Endothelial cell of umbilical vein (primary cell): ENCODE data around the gene PKN1. TPM values are rescaled to one million over a fixed set of nuclear protein-coding genes. Genes with fewer than 3 reads are reported as not detected.

Experiments
- BruUV-seq: library from RNA; stranded (reverse); fragments of 400-500 nt; replicated peaks from 2 replicates; lab custom pipeline; 2021; lab: Mats Ljungman, UMichigan
- CTCF ChIA-PET: fragments of 300-600, 350-600 bp; sonication (Branson Sonifier 250); formaldehyde crosslinking; loops from one replicate; lab custom pipeline; 2021; ENCODE audit warnings: antibody characterized with exemption, inconsistent platforms; lab: Charles Lee
- POLR2A ChIA-PET: fragments of 300-600, 350-600 bp; sonication (Branson Sonifier 250); formaldehyde crosslinking; loops from one replicate; lab custom pipeline; 2021; ENCODE audit warnings: antibody characterized with exemption, inconsistent platforms; lab: Charles Lee
- DNase-seq: peaks from one replicate; pipeline ENCODE4 v3.0.0-alpha.2; 2011; ENCODE audit warnings: low read depth, low spot score
- FAIRE-seq: peaks from 2 replicates; lab custom pipeline; 2011; peaks lifted over from hg19 to GRCh38; lab: Jason Lieb, UNC
- H2AFZ ChIP-seq: 2 replicates; pipeline ENCODE4 v1.6.0; 2012; ENCODE audit warnings: low read depth, low read length, control low read depth, inconsistent platforms
- H3K27ac ChIP-seq: 2 replicates; pipeline ENCODE4 v1.5.1; 2011; ENCODE audit warnings: low read depth, mild to moderate bottlenecking, control low read depth, low read length, moderate library complexity; ENCODE audit not compliant: insufficient read depth
- H3K27me3 ChIP-seq, 2 experiments: 2 replicates each; pipeline versions ENCODE4 v1.6.0 to v1.6.1; 2011; ENCODE audit warnings: low read length in 2 of 2, mixed read lengths in 1 of 2; ENCODE audit not compliant: control insufficient read depth in 2 of 2, insufficient read depth in 2 of 2
- H3K36me3 ChIP-seq, 2 experiments: 2 replicates in 1 of 2; 3 replicates in 1 of 2; pipeline ENCODE4 v1.5.1; 2011; ENCODE audit warnings: low read length in 2 of 2, mild to moderate bottlenecking in 1 of 2, moderate library complexity in 1 of 2; ENCODE audit not compliant: control insufficient read depth in 2 of 2, insufficient read depth in 2 of 2; ENCODE audit errors: extremely low read depth in 1 of 2
- H3K4me1 ChIP-seq: 3 replicates; pipeline ENCODE4 v1.5.1; 2011; ENCODE audit warnings: mild to moderate bottlenecking, low read length; ENCODE audit not compliant: control insufficient read depth, insufficient read depth; ENCODE audit errors: extremely low read depth
- H3K4me2 ChIP-seq: 2 replicates; pipeline ENCODE4 v1.6.1; 2011; ENCODE audit warnings: low read length, control low read depth, mixed read lengths; ENCODE audit not compliant: insufficient read depth
- H3K4me3 ChIP-seq, 3 experiments: fragments of 200-600 bp in 1 of 3; sonication (generic), shearing (Covaris generic) in 1 of 3; replicated peaks in 1 of 3; 2 replicates each; pipeline ENCODE4 v1.5.1; 2011 to 2016; ENCODE audit warnings: control low read depth in 3 of 3, low read length in 3 of 3, mild to moderate bottlenecking in 2 of 3, inconsistent platforms in 1 of 3, low read depth in 1 of 3, moderate library complexity in 1 of 3; ENCODE audit not compliant: insufficient read depth in 1 of 3
- H3K79me2 ChIP-seq: 2 replicates; pipeline ENCODE4 v1.6.0; 2012; ENCODE audit warnings: low read length, inconsistent platforms; ENCODE audit not compliant: control insufficient read depth, insufficient read depth
- H3K9ac ChIP-seq: replicated peaks from 2 replicates; pipeline ENCODE3; 2011; ENCODE audit warnings: low read length, control low read depth; ENCODE audit not compliant: insufficient read depth; ENCODE audit errors: extremely low read depth
- H3K9me1 ChIP-seq: replicated peaks from 3 replicates; pipeline ENCODE4 v1.6.0; 2011; ENCODE audit warnings: mild to moderate bottlenecking, low read length; ENCODE audit not compliant: control insufficient read depth, insufficient read depth; ENCODE audit errors: extremely low read depth
- H3K9me3 ChIP-seq: replicated peaks from 2 replicates; pipeline ENCODE4 v1.5.1; 2012; ENCODE audit warnings: low read length, inconsistent platforms; ENCODE audit not compliant: control insufficient read depth, insufficient read depth
- H4K20me1 ChIP-seq: replicated peaks from 2 replicates; pipeline ENCODE3; 2011; ENCODE audit warnings: mild to moderate bottlenecking, low read length; ENCODE audit not compliant: control insufficient read depth, insufficient read depth; ENCODE audit errors: extremely low read depth
- CTCF ChIP-seq, 2 donors: IDR thresholded peaks; 1 replicate in 1 of 2; 2 replicates in 1 of 2; pipeline ENCODE4 v1.5.1; 2011; ENCODE audit warnings: low read length in 2 of 2, mild to moderate bottlenecking in 2 of 2, moderate library complexity in 2 of 2, control low read depth in 1 of 2, inconsistent platforms in 1 of 2, low read depth in 1 of 2; ENCODE audit not compliant: insufficient read depth in 1 of 2; ENCODE audit errors: extremely low read depth in 1 of 2
- EZH2 ChIP-seq: IDR thresholded peaks from 2 replicates; pipeline ENCODE4 v1.6.1; 2012; ENCODE audit warnings: borderline replicate concordance, low read depth, mild to moderate bottlenecking, moderate library complexity, low read length, inconsistent platforms; ENCODE audit not compliant: severe bottlenecking
- FOS ChIP-seq: IDR thresholded peaks from 2 replicates; pipeline ENCODE4 v1.6.1; 2011; ENCODE audit warnings: mild to moderate bottlenecking, low read length, moderate library complexity, borderline replicate concordance; ENCODE audit not compliant: insufficient read depth
- GATA2 ChIP-seq: IDR thresholded peaks from 2 replicates; pipeline ENCODE4 v1.7.0; 2011; ENCODE audit warnings: low read depth, mild to moderate bottlenecking, moderate library complexity, mixed read lengths, low read length; ENCODE audit not compliant: insufficient read length, insufficient read depth
- JUN ChIP-seq: IDR thresholded peaks from 2 replicates; pipeline ENCODE4 v1.6.1; 2011; ENCODE audit warnings: borderline replicate concordance, low read depth; ENCODE audit not compliant: insufficient read length, insufficient read depth
- MAX ChIP-seq: IDR thresholded peaks from 2 replicates; pipeline ENCODE4 v1.6.1; 2011; ENCODE audit not compliant: insufficient read depth, insufficient read length
- MYC ChIP-seq: IDR thresholded peaks from one replicate; pipeline ENCODE4 v1.6.1; 2011; ENCODE audit warnings: mild to moderate bottlenecking, low read depth, low read length
- POLR2A ChIP-seq: IDR thresholded peaks from 2 replicates; pipeline ENCODE4 v1.6.1; 2012; ENCODE audit warnings: low read depth, mild to moderate bottlenecking, control low read depth, low read length
- POLR2AphosphoS5 ChIP-seq: IDR thresholded peaks from 2 replicates; pipeline ENCODE4 v1.6.1; 2012; ENCODE audit warnings: low read depth, mild to moderate bottlenecking, control low read depth, low read length, moderate library complexity; ENCODE audit not compliant: insufficient read depth
- dilution Hi-C: fragments of 300-500 bp; cut with MboI; formaldehyde crosslinking; loops from one replicate; pipeline ENCODE4 v1.15.0; 2019; ENCODE audit warnings: low sequenced_read_pairs; ENCODE audit not compliant: extremely low pct_ligation_motif_present
- intact Hi-C: fragments of 100-400 bp; cut with micrococcal nuclease; formaldehyde crosslinking; loops from one replicate; pipeline ENCODE4 v1.10.0; 2022
- polyA plus RNA-seq, 4 experiments: library from polyadenylated mRNA; depleted of rRNA in 3 of 4; stranded (reverse) in 3 of 4; unstranded in 1 of 4; fragments of >200 nt; gene quantifications; 2 replicates each; pipeline versions ENCODE4 v1.2.1 to v1.2.3, GENCODE V29; 2011 to 2012; ENCODE audit warnings: missing spikeins in 1 of 4
- total RNA-seq: library from RNA; stranded (reverse); gene quantifications from 2 replicates; pipeline ENCODE4 v1.2.3, GENCODE V29; 2021

PKN1 gene
- total and polyA plus RNA-seq, 2 donors (not counting 3 experiments of a cell fraction or from before 2014, with no cell fraction given): 148 to 302 TPM

GRCh38 chr19:14496029-14496833, 63.1 kb downstream of the PKN1 start, which contains the start of gene GIPC1:
GIPC1 (minus strand) TSS chr19:14496127; CDS start chr19:14482976, 13,151 bp downstream.
- Histone ChIP-seq H3K27me3 (no peaks in the 10 kb centered on the region), H4K20me1 (no peaks in the 10 kb centered on the region), H3K4me2 (peak within 1 kb of the TSS; percentile 83), H3K4me3 (peak within 1 kb of the TSS; percentile 50 to 95 (median 68)), H3K9me3 (no peaks in the 10 kb centered on the region), H3K4me1 (peaks cover 23% of the 10 kb centered on the region), H3K27ac (no peak within 1 kb of the TSS), H3K9me1 (no peaks in the 10 kb centered on the region), H2AFZ (peak within 1 kb of the TSS; percentile 61), H3K36me3 (peaks cover 0 to 5% of the 10 kb centered on the region in 2 experiments), H3K79me2 (peaks cover 23% of the 10 kb centered on the region), H3K9ac (peak within 1 kb of the TSS; percentile 17)
- ChIA-PET CTCF (interaction anchor here (0.7 to 2.9 kb wide), 8 partner anchors 9 to 24 kb away, joined by 3 to 13 read pairs (median 4); partner anchors contain the start of gene PTGER1), POLR2A (interaction anchor here (0.6 to 1.6 kb wide), 2 partner anchors 22 to 36 kb away, joined by 6 to 8 read pairs; partner anchors contain the start of gene DNAJB1)
- intact Hi-C loops (loop anchor here (1.0 kb wide), 1 partner anchor 21 kb away; no protein-coding TSS in a partner anchor), dilution Hi-C loops (no loop called here)
- DNase-seq (peak; percentile 99), FAIRE-seq (peak; percentile 99)
- peak; percentile 71 for TF ChIP-seq MYC
- no peak for TF ChIP-seq EZH2
- TF ChIP-seq GATA2: no peak
- no peak for TF ChIP-seq CTCF (IDR thresholded peaks at IDR 0.05; ENCODE audit: extremely low read depth in 1 of 2, insufficient read depth in 1 of 2, low read depth in 1 of 2, low read length in 2 of 2)
- TF ChIP-seq POLR2AphosphoS5: peak; percentile 68
- TF ChIP-seq JUN: no peak
- TF ChIP-seq POLR2A: no peak
- no peak for TF ChIP-seq FOS
- TF ChIP-seq MAX: peak; percentile 87
- BruUV-seq: no TSS peak
